Measurements from ENCODE around the gene UXS1.

UXS1 gene

GRCh38 chr2:106070181-106070580 lies 123.9 kb downstream of the UXS1 start:
- no peak for DNase-seq

- no peak for DNase-seq
Measured at GRCh38 chr2:106068451-106068850, 125.7 kb downstream of the UXS1 start.

- DNase-seq = no peak
Measured at GRCh38 chr2:106065983-106066820, 127.9 kb downstream of the UXS1 start.

GRCh38 chr2:106065268-106065982 lies 128.7 kb downstream of the UXS1 start:
- no peak for DNase-seq

- DNase-seq = no peak
Measured at GRCh38 chr2:106063181-106063580, 130.9 kb downstream of the UXS1 start.

- no peak for DNase-seq
Measured at GRCh38 chr2:106062627-106063026, 131.5 kb downstream of the UXS1 start.

GRCh38 chr2:106061611-106062349 lies 132.3 kb downstream of the UXS1 start:
- no peak for DNase-seq

GRCh38 chr2:106059416-106060065 lies 134.6 kb downstream of the UXS1 start:
- no peak for DNase-seq

- DNase-seq = no peak
Measured at GRCh38 chr2:106058469-106059137, 135.5 kb downstream of the UXS1 start.

- DNase-seq = no peak
Measured at GRCh38 chr2:106057206-106057605, 136.9 kb downstream of the UXS1 start.

GRCh38 chr2:106054880-106055655 lies 139.0 kb downstream of the UXS1 start:
- DNase-seq = no peak

GRCh38 chr2:106054321-106054720 lies 139.8 kb downstream of the UXS1 start:
- DNase-seq = no peak

- DNase-seq = no peak
Measured at GRCh38 chr2:106053581-106053980, 140.5 kb downstream of the UXS1 start.

GRCh38 chr2:106053116-106053515 lies 141.0 kb downstream of the UXS1 start:
- peak; percentile 13 for DNase-seq

GRCh38 chr2:106044859-106045258 lies 149.2 kb downstream of the UXS1 start:
- no peak for DNase-seq

- no peak for DNase-seq
Measured at GRCh38 chr2:106044021-106044420, 150.1 kb downstream of the UXS1 start.

Data from HCEC 1CT (cell line).